T-helper 22 cell (primary cell): Measurements from ENCODE around the gene MECP2.
"Not testable (repeated sequence)": the region's sequence is repeated elsewhere in the genome, so short reads cannot be mapped to it uniquely, and the experiment has no call there.

Experiments
- DNase-seq: peaks from one replicate; pipeline ENCODE4 v3.0.0-alpha.2; 2020; ENCODE audit warnings: low read depth

The MECP2 gene

DNA sequence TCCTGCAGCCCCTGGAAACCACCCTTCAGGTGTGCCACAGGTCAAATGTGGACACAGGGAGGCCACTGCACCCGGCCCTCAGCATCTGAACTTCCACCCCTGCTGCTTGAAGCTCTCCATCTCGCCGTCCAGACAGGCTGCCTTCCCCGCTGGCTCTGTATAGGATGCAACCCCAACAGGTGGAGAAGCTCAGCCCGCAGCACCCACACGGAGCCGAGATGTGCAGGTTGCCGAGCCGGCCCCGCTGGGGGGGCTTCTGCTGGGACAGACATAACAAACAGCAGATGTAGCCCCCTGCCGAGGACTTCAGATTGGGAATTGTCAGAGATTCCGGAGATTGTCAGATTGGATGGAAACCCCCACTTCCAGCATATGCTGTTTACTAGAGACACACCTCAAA, 104.4 kb downstream of the MECP2 start:
- no peak for DNase-seq

DNA sequence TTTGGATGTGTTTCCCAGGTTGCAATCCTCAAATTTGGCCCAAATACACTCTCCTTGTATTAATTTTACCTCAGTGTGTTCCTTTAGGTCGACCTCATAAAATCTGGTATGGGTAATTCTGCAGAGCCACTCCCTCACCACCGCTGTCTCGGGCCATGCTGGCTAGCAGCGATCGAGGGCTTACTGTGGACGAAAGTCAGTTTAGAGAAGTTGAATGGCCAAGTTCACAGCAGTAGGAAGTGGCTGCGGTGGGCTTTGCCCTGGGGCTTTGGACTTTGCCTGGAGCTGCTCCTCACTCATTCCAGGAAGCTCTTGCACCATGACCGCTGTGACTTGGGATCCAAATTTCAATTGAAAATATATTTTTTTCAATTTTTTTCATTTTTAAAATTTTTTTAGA, 105.3 kb downstream of the MECP2 start:
- DNase-seq: no peak

GRCh38 chrX:153991013-153991580, 106.4 kb downstream of the MECP2 start:
- no peak for DNase-seq

GRCh38 chrX:153989973-153990655, 107.4 kb downstream of the MECP2 start:
- no peak for DNase-seq

DNA sequence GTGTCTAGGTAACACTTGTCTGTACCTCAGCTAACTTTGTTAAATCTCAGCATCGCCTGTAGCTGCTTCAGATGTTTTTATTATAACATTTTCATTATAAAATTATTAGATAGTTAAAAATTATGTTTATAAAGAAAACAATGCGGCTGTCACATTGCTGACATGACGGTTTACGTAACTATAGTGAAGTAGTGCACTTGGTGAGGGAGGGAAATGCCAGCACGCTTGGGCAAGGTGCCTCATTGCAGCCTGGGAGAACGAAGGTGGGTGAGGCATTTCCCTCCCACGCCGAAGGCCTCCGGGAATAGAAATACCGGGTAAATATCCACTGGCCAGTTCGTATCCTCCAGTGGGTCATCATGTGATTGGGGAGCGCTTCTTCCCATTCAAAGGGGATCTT, 109.0 kb downstream of the MECP2 start:
- no peak for DNase-seq

GRCh38 chrX:153984351-153985178, 113.0 kb downstream of the MECP2 start:
- no peak for DNase-seq

- DNase-seq: no peak
Observed at GRCh38 chrX:153983321-153983801, 114.2 kb downstream of the MECP2 start.

GRCh38 chrX:153981771-153982533, 115.6 kb downstream of the MECP2 start:
- peak; percentile 60 for DNase-seq

- no peak for DNase-seq
Observed at GRCh38 chrX:153981231-153981630, 116.3 kb downstream of the MECP2 start.

- DNase-seq: not testable (repeated sequence)
Observed at GRCh38 chrX:153980394-153980793, 117.1 kb downstream of the MECP2 start.

DNA sequence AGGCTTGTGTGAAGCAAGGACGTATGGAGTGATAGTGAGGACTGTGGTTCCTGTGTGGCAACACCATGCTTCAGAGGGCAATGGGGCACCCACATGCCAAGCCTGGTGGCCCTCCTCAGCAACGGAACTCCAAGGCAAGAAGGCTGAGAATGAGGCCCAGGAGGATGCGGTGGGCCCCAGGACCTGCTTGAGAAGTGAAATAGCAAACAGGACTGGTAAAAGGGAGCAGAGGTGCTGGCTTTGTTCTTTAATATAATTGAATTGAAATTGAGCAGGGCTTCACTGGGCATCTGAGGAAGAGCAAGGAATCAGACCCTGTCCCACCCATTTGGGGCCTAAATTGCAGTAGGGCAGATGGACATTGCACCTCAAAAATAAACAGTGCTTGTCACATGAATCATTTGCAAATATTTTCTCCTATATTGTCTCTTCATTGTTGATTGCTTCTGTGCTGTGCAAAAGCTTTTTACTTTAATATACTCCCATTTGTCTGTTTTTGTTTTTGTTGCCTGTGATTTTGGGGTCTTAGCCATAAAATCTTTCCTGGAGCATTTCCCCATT, 122.7 kb downstream of the MECP2 start:
- DNase-seq: no peak

DNA sequence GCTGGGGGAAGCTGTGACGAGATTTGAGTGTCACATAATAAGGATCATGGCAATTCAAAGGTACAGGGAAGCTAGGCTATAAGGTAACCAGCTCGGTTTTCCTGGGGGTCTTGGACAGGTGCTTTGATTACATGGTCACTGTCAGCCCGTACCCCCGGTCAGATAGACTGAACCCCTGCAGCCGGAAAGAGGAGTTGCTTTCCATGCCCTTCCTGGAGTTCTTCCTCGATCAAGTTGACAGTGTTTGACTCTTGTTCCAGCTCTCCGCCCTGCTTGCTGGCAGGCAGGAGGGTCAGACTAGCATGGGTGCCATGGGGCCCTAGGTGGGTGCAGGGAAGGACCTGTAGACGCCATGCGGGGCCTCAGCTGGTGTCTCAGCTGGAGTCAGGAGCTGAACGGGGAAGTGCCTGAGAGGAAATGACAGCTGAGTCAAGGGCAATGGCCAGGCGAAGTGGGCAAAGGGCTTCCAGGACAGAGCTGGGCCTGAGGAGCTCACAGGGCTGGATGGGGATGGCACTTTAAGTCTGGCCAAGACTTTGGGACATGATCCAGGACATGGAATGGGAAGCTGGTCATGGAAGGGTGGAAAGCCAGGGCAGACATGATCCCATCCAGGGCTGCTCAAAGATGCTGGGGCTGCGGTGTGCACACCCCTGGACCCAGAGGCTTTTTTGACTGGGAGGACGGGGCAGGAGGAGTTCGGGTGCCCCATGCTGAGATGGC, 123.4 kb downstream of the MECP2 start:
- DNase-seq: no peak

- DNase-seq: no peak
Observed at GRCh38 chrX:153973127-153974002, 124.2 kb downstream of the MECP2 start.

DNA sequence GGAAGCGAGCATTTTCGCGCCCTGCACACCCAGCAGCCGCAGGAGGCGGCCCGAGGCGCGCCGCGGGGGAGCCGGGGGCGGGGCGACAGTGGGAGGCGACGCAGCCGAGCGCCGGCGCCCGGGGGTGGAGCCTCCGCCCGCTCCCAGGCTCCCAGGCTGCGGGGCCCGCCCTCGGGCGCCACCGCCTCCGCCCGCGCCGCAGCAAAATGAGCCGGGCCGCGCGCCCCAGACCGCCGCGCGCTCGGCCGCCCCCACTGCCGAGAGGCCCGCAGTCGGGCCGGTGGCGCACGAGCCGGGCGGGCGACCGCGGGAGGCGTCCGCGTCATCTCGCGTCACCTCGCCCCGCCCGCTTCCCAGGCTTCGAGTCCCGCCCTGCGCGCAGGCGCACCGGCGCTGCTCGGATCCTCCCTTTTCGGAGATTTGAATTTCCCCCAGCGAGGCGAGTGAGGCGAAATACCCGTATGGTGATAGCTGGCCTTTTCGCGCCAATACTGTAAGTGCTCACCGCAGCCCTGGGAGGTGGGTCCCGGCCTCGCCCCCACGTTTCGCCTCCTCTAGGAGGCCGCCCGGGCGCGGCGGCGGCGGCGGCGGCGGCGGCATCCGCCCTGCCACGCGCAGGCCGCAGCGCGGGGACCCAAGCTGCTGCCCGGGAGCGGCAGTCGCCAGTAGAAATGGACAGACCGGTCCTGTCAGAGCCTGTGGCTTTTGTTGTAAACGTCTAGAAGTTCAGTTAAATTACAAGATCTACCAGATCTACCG, 125.0 kb downstream of the MECP2 start, which contains the start of gene TMEM187:
Gene TMEM187 (plus strand): TSS at position 387 of the 759 bp plus-strand sequence. CDS start 9,309 bp downstream, outside the sequence.
- DNase-seq: peak; percentile 82
